HepG2 (cell line): Measurements from ENCODE around the gene MACROH2A1. TPM values are rescaled to one million over a fixed set of nuclear protein-coding genes. Genes with fewer than 3 reads are reported as not detected.

Experiments used
- ATAC-seq: fragments of 200-7000 bp; cut with Tn5 transposase; 3 replicates; pipeline ENCODE4 v1.9.1; 2020; ENCODE audit warnings: mild to moderate bottlenecking, moderate library complexity
- BruUV-seq: library from RNA; stranded (reverse); fragments of 400-500 nt; replicated peaks from 2 replicates; lab custom pipeline; 2021; lab: Mats Ljungman, UMichigan
- CTCF ChIA-PET: fragments of 300-600 bp; formaldehyde crosslinking; extraction: SDS; loops from one replicate; lab custom pipeline; 2021; ENCODE audit warnings: low total read pairs, inconsistent platforms, low intra/inter-chr PET ratio; lab: Yijun Ruan, JAX
- POLR2A ChIA-PET: fragments of 350-600 bp; sonication (Branson Sonifier 250); formaldehyde crosslinking; loops from one replicate; lab custom pipeline; 2020; ENCODE audit warnings: antibody characterized with exemption, inconsistent platforms; lab: Yijun Ruan, JAX
- DNase-seq: peaks from one replicate; pipeline ENCODE4 v3.0.0-alpha.2; 2015; ENCODE audit warnings: low spot score
- FAIRE-seq: peaks from 3 replicates; lab custom pipeline; 2011; peaks lifted over from hg19 to GRCh38; lab: Jason Lieb, UNC
- H2AFZ ChIP-seq: one replicate; pipeline ENCODE4 v1.6.1; 2011; ENCODE audit warnings: low read length, inconsistent platforms
- H3K27ac ChIP-seq: fragments of 300-600 bp; 3 replicates; pipeline ENCODE4 v1.8.0; 2011; ENCODE audit warnings: mixed run types, mild to moderate bottlenecking, mixed read lengths, low read length, inconsistent platforms; ENCODE audit not compliant: insufficient read depth; ENCODE audit errors: extremely low read length
- H3K27me3 ChIP-seq, 2 experiments: fragments of 200-600 bp in 1 of 2; 2 replicates in 1 of 2; 3 replicates in 1 of 2; pipeline versions ENCODE4 v1.6.0 to v1.8.0; 2011; ENCODE audit warnings: low read length in 2 of 2, mild to moderate bottlenecking in 2 of 2, moderate library complexity in 2 of 2, inconsistent platforms in 1 of 2; ENCODE audit not compliant: insufficient read depth in 2 of 2, control insufficient read depth in 1 of 2
- H3K36me3 ChIP-seq, 2 experiments: fragments of 200-600 bp in 1 of 2; replicated peaks in 1 of 2; 2 replicates in 1 of 2; 3 replicates in 1 of 2; pipeline versions ENCODE4 v1.5.1 to v1.8.0; 2011; ENCODE audit warnings: low read length in 2 of 2, inconsistent platforms in 1 of 2; ENCODE audit not compliant: insufficient read depth in 2 of 2, control insufficient read depth in 1 of 2
- H3K4me1 ChIP-seq: 2 replicates; pipeline ENCODE4 v1.5.1; 2012; ENCODE audit warnings: low read length, inconsistent platforms; ENCODE audit not compliant: insufficient read depth
- H3K4me2 ChIP-seq: 2 replicates; pipeline ENCODE4 v1.6.0; 2011; ENCODE audit warnings: low read depth, low read length, inconsistent platforms
- H3K4me3 ChIP-seq, 3 experiments: fragments of 200-600 bp in 1 of 3; sonication (generic), shearing (Covaris generic) in 1 of 3; replicated peaks in 1 of 3; 2 replicates each; pipeline ENCODE4 v1.5.1; 2011 to 2016; ENCODE audit warnings: low read length in 3 of 3, inconsistent platforms in 2 of 3, low read depth in 2 of 3, mild to moderate bottlenecking in 2 of 3, control low read depth in 1 of 3, mixed read lengths in 1 of 3; ENCODE audit not compliant: insufficient read depth in 1 of 3
- H3K79me2 ChIP-seq: one replicate; pipeline ENCODE4 v1.6.1; 2011; ENCODE audit warnings: low read length, inconsistent platforms; ENCODE audit not compliant: insufficient read depth
- H3K9ac ChIP-seq: 2 replicates; pipeline ENCODE4 v1.6.0; 2011; ENCODE audit warnings: mild to moderate bottlenecking, low read depth, low read length, inconsistent platforms; ENCODE audit not compliant: insufficient read depth
- H3K9me3 ChIP-seq: 2 replicates; pipeline ENCODE4 v1.5.1; 2012; ENCODE audit warnings: mild to moderate bottlenecking, low read length
- H4K20me1 ChIP-seq: 2 replicates; pipeline ENCODE4 v1.6.0; 2011; ENCODE audit warnings: inconsistent platforms, mild to moderate bottlenecking, low read length, moderate library complexity; ENCODE audit not compliant: insufficient read depth
- CBX2 ChIP-seq, 2 experiments: fragments of 200-600 bp in 1 of 2; sonication (generic); formaldehyde crosslinking in 1 of 2; IDR thresholded peaks; 2 replicates each; pipeline versions ENCODE4 v1.7.0 to v1.8.1; 2018 to 2022; ENCODE audit warnings: low read depth in 2 of 2, low read length in 1 of 2, mild to moderate bottlenecking in 1 of 2, missing genetic modification reagents in 1 of 2
- CBX5 ChIP-seq: sonication (generic); formaldehyde crosslinking; IDR thresholded peaks from 2 replicates; pipeline ENCODE4 v1.4.0; 2020; ENCODE audit warnings: missing genetic modification reagents, borderline replicate concordance
- CREM ChIP-seq, 2 experiments: sonication (generic) in 1 of 2; formaldehyde crosslinking in 1 of 2; IDR thresholded peaks; 2 replicates each; pipeline versions ENCODE4 v1.4.0 to v1.6.1; 2016 to 2020; ENCODE audit warnings: antibody characterized with exemption in 1 of 2, mild to moderate bottlenecking in 1 of 2, missing genetic modification reagents in 1 of 2
- EP300 ChIP-seq, 3 experiments: sonication (generic) in 1 of 3; formaldehyde crosslinking in 1 of 3; IDR thresholded peaks; 2 replicates each; pipeline versions ENCODE4 v1.5.1 to v1.6.1; 2011 to 2020; ENCODE audit warnings: low read depth in 2 of 3, low read length in 2 of 3, borderline replicate concordance in 1 of 3, improper control_type of control experiment in 1 of 3, mild to moderate bottlenecking in 1 of 3, missing genetic modification reagents in 1 of 3, moderate library complexity in 1 of 3
- JUND ChIP-seq: sonication (generic); formaldehyde crosslinking; IDR thresholded peaks from 2 replicates; pipeline ENCODE4 v1.8.0; 2022; ENCODE audit warnings: mild to moderate bottlenecking, missing genetic modification reagents
- NFYC ChIP-seq: IDR thresholded peaks from 2 replicates; pipeline ENCODE4 v1.6.1; 2016; ENCODE audit warnings: missing genetic modification reagents, missing compliant biosample characterization
- PTBP1 ChIP-seq: fragments of 200-400 bp; formaldehyde crosslinking; IDR thresholded peaks from 2 replicates; pipeline ENCODE4 v1.6.1; 2018; ENCODE audit warnings: low read length, low read depth; ENCODE audit not compliant: poor library complexity, severe bottlenecking
- SATB2 ChIP-seq: sonication (generic); formaldehyde crosslinking; IDR thresholded peaks from 2 replicates; pipeline ENCODE4 v1.5.0; 2020; ENCODE audit warnings: missing genetic modification reagents
- ZMYM4 ChIP-seq: sonication (generic); formaldehyde crosslinking; IDR thresholded peaks from 2 replicates; pipeline ENCODE4 v1.8.1; 2023; ENCODE audit warnings: mild to moderate bottlenecking, missing genetic modification reagents
- ZNF274 ChIP-seq: sonication (generic); formaldehyde crosslinking; IDR thresholded peaks from 2 replicates; pipeline ENCODE4 v1.5.1; 2020; ENCODE audit warnings: mild to moderate bottlenecking, missing genetic modification reagents
- ZNF713 ChIP-seq: sonication (generic); formaldehyde crosslinking; IDR thresholded peaks from 2 replicates; pipeline ENCODE4 v1.4.0; 2020; ENCODE audit warnings: mild to moderate bottlenecking, missing genetic modification reagents
- ZNF883 ChIP-seq: sonication (generic); formaldehyde crosslinking; IDR thresholded peaks from 2 replicates; pipeline ENCODE4 v1.5.1; 2020; ENCODE audit warnings: mild to moderate bottlenecking, missing genetic modification reagents; ENCODE audit errors: not compliant biosample characterization
- WGBS: methylation state at CpG from one replicate; pipeline ENCODE4 v1.1.6; 2017; ENCODE audit warnings: low lambda C conversion rate; 5-methylcytosine and 5-hydroxymethylcytosine counted together
- in situ Hi-C: cut with HindIII; loops from 2 replicates; pipeline ENCODE4 v1.10.0; 2017; ENCODE audit warnings: low pct_unique_long_range_greater_than_20kb; ENCODE audit not compliant: extremely low pct_ligation_motif_present
- intact Hi-C: fragments of 100-400 bp; cut with micrococcal nuclease; formaldehyde crosslinking; loops from one replicate; pipeline ENCODE4 v1.10.0; 2022; ENCODE audit not compliant: unreplicated experiment
- polyA plus RNA-seq, 8 experiments: library from polyadenylated mRNA; depleted of rRNA in 3 of 8; stranded (reverse) in 7 of 8; unstranded in 1 of 8; fragments of >200 nt; fragmentation: Illumina TruSeq in 4 of 8; extraction: Trizol in 4 of 8; gene quantifications; 2 replicates each; pipeline versions ENCODE4 v1.2.1 to v1.2.3, GENCODE V29; 2011 to 2016; ENCODE audit warnings: low read depth in 4 of 8, missing spikeins in 1 of 8, mixed read lengths in 1 of 8; ENCODE audit not compliant: insufficient read depth in 1 of 8
- total RNA-seq, 5 experiments: library from RNA; depleted of rRNA; stranded (reverse); fragments of >200 nt; fragmentation: Illumina TruSeq; extraction: Trizol; gene quantifications; 2 replicates each; pipeline ENCODE4 v1.2.3, GENCODE V29; 2016; ENCODE audit warnings: low read depth in 1 of 5
- TF ChIP-seq, protein P1 (sequence below): sonication (generic); formaldehyde crosslinking; IDR thresholded peaks from 2 replicates; pipeline ENCODE4 v1.9.0; 2021; ENCODE audit warnings: missing genetic modification reagents, mild to moderate bottlenecking, borderline replicate concordance
- TF ChIP-seq, protein P2 (sequence below): sonication (generic); formaldehyde crosslinking; IDR thresholded peaks from 2 replicates; pipeline ENCODE4 v1.8.0; 2022; ENCODE audit warnings: mild to moderate bottlenecking, missing genetic modification reagents
- TF ChIP-seq, protein P3 (sequence below): fragments of 450-650 bp; IDR thresholded peaks from 2 replicates; pipeline ENCODE4 v1.6.1; 2017
- TF ChIP-seq, protein P4 (sequence below): sonication (generic); formaldehyde crosslinking; IDR thresholded peaks from 2 replicates; pipeline ENCODE4 v1.8.1; 2023; ENCODE audit warnings: mild to moderate bottlenecking, missing genetic modification reagents, borderline replicate concordance

The MACROH2A1 gene
- total and polyA plus RNA-seq, 2 of the 13 experiments (the other 11 are each of a cell fraction or from before 2014, with no cell fraction given), result 69.1 to 158 TPM

DNA sequence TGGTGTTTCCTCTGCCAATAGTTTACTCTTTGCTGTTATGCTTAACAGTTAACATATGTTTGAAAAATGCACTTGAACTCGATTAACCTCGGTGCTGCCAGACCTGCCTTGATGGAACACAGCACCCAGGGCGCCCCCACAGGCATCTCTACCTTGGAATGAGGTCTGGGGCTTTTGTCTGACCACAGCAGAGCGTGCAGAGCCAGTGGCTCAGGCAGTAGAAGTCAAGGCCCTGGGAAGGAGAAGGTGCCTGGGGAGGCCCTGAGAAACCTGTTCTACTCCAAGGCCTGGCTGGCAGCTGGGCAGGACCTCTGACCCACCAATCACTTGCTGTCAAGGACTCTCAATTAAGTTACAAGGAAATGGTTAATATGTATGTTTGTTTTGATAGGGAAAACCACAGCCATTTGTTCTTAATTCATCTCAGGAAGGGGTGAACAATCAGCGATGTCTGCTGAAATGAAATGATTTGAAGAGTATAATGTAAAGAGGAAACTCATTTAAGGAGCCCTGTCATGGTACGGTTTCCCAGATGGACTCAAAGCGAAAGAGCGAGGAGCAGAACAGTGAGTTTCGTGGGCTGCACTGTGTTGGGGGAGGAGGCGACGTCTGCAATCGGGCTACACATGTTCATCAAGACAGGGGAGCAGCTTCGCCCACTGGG is 21.9 kb downstream of the MACROH2A1 start:
- ChIA-PET POLR2A (no interaction called here), CTCF (no interaction called here)
- FAIRE-seq, result no peak
- H3K4me3 ChIP-seq, result no peak overlapping the region
- in situ Hi-C loops, result no loop called here
- H3K9ac ChIP-seq, result no peak overlapping the region
- WGBS, result 97% methylated on average over 13 of the region's 13 CpGs
- no peak for TF ChIP-seq ZNF883 (CRISPR knock-in tag)
- TF ChIP-seq CBX2 (IDR thresholded peaks at IDR 0.05; ENCODE audit: low read depth, low read length), result no peak
- no peak for TF ChIP-seq CBX2 (CRISPR knock-in tag; IDR thresholded peaks at IDR 0.05; ENCODE audit: low read depth)
- TF ChIP-seq NFYC, result no peak
- TF ChIP-seq PTBP1, result no peak
- TF ChIP-seq, protein P1, sequence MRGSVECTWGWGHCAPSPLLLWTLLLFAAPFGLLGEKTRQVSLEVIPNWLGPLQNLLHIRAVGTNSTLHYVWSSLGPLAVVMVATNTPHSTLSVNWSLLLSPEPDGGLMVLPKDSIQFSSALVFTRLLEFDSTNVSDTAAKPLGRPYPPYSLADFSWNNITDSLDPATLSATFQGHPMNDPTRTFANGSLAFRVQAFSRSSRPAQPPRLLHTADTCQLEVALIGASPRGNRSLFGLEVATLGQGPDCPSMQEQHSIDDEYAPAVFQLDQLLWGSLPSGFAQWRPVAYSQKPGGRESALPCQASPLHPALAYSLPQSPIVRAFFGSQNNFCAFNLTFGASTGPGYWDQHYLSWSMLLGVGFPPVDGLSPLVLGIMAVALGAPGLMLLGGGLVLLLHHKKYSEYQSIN (CRISPR knock-in tag), result no peak
- no peak for TF ChIP-seq EP300 (IDR thresholded peaks at IDR 0.05; ENCODE audit: low read depth in 2 of 2, low read length in 2 of 2)
- no peak for TF ChIP-seq EP300 (CRISPR knock-in tag; IDR thresholded peaks at IDR 0.05; ENCODE audit: borderline replicate concordance)
- TF ChIP-seq, protein P2, sequence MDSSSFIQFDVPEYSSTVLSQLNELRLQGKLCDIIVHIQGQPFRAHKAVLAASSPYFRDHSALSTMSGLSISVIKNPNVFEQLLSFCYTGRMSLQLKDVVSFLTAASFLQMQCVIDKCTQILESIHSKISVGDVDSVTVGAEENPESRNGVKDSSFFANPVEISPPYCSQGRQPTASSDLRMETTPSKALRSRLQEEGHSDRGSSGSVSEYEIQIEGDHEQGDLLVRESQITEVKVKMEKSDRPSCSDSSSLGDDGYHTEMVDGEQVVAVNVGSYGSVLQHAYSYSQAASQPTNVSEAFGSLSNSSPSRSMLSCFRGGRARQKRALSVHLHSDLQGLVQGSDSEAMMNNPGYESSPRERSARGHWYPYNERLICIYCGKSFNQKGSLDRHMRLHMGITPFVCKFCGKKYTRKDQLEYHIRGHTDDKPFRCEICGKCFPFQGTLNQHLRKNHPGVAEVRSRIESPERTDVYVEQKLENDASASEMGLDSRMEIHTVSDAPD (CRISPR knock-in tag), result no peak
- no peak for TF ChIP-seq ZMYM4
- TF ChIP-seq ZNF274, result no peak
- TF ChIP-seq CREM (IDR thresholded peaks at IDR 0.05), result no peak
- TF ChIP-seq CREM (CRISPR knock-in tag; IDR thresholded peaks at IDR 0.05), result no peak
- TF ChIP-seq SATB2 (CRISPR knock-in tag), result no peak
- no peak for TF ChIP-seq JUND
- TF ChIP-seq, protein P3, sequence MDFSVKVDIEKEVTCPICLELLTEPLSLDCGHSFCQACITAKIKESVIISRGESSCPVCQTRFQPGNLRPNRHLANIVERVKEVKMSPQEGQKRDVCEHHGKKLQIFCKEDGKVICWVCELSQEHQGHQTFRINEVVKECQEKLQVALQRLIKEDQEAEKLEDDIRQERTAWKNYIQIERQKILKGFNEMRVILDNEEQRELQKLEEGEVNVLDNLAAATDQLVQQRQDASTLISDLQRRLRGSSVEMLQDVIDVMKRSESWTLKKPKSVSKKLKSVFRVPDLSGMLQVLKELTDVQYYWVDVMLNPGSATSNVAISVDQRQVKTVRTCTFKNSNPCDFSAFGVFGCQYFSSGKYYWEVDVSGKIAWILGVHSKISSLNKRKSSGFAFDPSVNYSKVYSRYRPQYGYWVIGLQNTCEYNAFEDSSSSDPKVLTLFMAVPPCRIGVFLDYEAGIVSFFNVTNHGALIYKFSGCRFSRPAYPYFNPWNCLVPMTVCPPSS, result no peak
- TF ChIP-seq, protein P4, sequence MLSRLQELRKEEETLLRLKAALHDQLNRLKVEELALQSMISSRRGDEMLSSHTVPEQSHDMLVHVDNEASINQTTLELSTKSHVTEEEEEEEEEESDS (CRISPR knock-in tag), result no peak
- no peak for TF ChIP-seq CBX5 (CRISPR knock-in tag)
- no peak for TF ChIP-seq ZNF713 (CRISPR knock-in tag)
- H3K27me3 ChIP-seq, result no peaks in the 10 kb centered on the region
- BruUV-seq, result no TSS peak
- H3K4me2 ChIP-seq, result no peak overlapping the region
- H3K36me3 ChIP-seq, result peaks cover 34 to 96% of the 10 kb centered on the region in 2 experiments
- no peak for ATAC-seq
- no peaks in the 10 kb centered on the region for H3K4me1 ChIP-seq
- no peak overlapping the region for H2AFZ ChIP-seq
- H3K79me2 ChIP-seq, result no peaks in the 10 kb centered on the region
- DNase-seq, result no peak
- intact Hi-C loops, result no loop called here
- no peaks in the 10 kb centered on the region; the same call in 1 of the 2 replicates for H4K20me1 ChIP-seq
- H3K9me3 ChIP-seq, result no peaks in the 10 kb centered on the region
- no peak overlapping the region for H3K27ac ChIP-seq
